Neural crest cell (in vitro differentiated cells): ENCODE data around the gene NFIB. TPM values are rescaled to one million over a fixed set of nuclear protein-coding genes. Genes with fewer than 3 reads are reported as not detected.

Experiments used
- DNase-seq: peaks from one replicate; pipeline ENCODE4 v3.0.0; 2021; ENCODE audit warnings: low read depth, mixed read lengths, low spot score
- H3K27ac Mint-ChIP-seq: one replicate; pipeline ENCODE4 v1.8.0; 2021; ENCODE audit warnings: mild to moderate bottlenecking, mixed read lengths; ENCODE audit not compliant: unreplicated experiment
- H3K27me3 Mint-ChIP-seq: 2 replicates; pipeline ENCODE4 v1.8.0; 2021; ENCODE audit warnings: low read depth, mild to moderate bottlenecking, mixed read lengths
- H3K36me3 Mint-ChIP-seq: 2 replicates; pipeline ENCODE4 v1.8.0; 2021; ENCODE audit warnings: low read depth, mild to moderate bottlenecking, mixed read lengths
- H3K4me1 Mint-ChIP-seq: 2 replicates; pipeline ENCODE4 v1.8.0; 2021; ENCODE audit warnings: mixed read lengths
- H3K4me3 Mint-ChIP-seq: one replicate; pipeline ENCODE4 v1.8.0; 2021; ENCODE audit warnings: mild to moderate bottlenecking, mixed read lengths
- H3K9me3 Mint-ChIP-seq: 2 replicates; pipeline ENCODE4 v1.8.0; 2021; ENCODE audit warnings: mixed read lengths
- total RNA-seq: library from RNA; stranded (reverse); gene quantifications from 2 replicates; pipeline ENCODE4 v1.2.1, GENCODE V29; 2021
- TF ChIP-seq, protein P1 (sequence below): fragments of 200-600 bp; sonication (generic); conservative IDR thresholded peaks from 2 replicates; pipeline ENCODE4 v1.5.0; 2021; ENCODE audit warnings: antibody characterized with exemption, mild to moderate bottlenecking

NFIB gene
- total RNA-seq, 1 donor from 2014 or later: 3.7 TPM

DNA sequence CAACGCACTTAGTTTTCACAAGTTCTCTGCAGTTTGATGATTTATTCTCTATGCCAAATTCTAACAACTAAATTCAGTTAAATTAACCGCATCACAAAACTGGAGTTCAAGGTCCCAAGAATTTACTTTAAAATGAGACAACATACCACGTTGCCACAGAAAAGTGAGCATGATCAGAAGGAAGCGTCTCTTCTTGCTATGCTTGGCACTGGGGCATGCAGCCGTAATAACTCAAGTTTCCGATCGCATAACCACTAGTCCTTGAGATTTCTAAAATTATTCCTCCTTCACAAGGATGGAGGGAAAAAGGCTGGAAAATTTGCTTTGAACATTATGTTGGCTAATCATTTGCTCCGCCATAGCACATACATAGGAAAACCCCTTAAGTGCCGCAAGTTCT, 13.9 kb downstream of the NFIB start:
- Mint-ChIP-seq H3K9me3 (no peaks in the 10 kb centered on the region), H3K27ac (no peak overlapping the region), H3K4me1 (peaks cover 9% of the 10 kb centered on the region), H3K27me3 (peaks cover 43% of the 10 kb centered on the region), H3K36me3 (no peaks in the 10 kb centered on the region), H3K4me3 (no peak overlapping the region)
- DNase-seq: no peak
- TF ChIP-seq, protein P1, sequence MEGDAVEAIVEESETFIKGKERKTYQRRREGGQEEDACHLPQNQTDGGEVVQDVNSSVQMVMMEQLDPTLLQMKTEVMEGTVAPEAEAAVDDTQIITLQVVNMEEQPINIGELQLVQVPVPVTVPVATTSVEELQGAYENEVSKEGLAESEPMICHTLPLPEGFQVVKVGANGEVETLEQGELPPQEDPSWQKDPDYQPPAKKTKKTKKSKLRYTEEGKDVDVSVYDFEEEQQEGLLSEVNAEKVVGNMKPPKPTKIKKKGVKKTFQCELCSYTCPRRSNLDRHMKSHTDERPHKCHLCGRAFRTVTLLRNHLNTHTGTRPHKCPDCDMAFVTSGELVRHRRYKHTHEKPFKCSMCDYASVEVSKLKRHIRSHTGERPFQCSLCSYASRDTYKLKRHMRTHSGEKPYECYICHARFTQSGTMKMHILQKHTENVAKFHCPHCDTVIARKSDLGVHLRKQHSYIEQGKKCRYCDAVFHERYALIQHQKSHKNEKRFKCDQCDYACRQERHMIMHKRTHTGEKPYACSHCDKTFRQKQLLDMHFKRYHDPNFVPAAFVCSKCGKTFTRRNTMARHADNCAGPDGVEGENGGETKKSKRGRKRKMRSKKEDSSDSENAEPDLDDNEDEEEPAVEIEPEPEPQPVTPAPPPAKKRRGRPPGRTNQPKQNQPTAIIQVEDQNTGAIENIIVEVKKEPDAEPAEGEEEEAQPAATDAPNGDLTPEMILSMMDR: no peak

DNA sequence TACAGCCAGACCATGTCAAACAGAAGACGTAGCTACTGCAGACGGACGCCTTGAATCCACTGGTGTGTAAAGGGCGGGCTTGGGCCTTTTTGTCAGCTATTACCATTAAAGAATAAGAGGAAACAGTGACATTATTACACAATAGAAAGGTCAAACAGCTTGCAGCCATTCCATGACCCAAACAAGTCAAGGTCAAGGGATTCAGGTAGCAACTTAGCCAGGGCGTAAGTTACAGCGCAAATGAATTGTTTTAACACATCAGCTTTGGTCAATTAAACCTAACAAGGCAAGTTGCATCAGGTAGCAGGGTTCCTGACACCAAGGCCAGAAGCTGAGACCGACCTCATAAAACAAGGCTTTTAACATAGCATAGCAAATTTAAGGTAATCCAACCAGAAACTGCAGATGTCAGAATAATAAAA, 15.3 kb downstream of the NFIB start:
- DNase-seq: no peak
- no peak overlapping the region for H3K27ac Mint-ChIP-seq
- H3K9me3 Mint-ChIP-seq: no peaks in the 10 kb centered on the region
- TF ChIP-seq, protein P1: no peak
- no peak overlapping the region for H3K4me3 Mint-ChIP-seq
- H3K27me3 Mint-ChIP-seq: peaks cover 42% of the 10 kb centered on the region
- H3K36me3 Mint-ChIP-seq: no peaks in the 10 kb centered on the region
- peaks cover 9% of the 10 kb centered on the region for H3K4me1 Mint-ChIP-seq

DNA sequence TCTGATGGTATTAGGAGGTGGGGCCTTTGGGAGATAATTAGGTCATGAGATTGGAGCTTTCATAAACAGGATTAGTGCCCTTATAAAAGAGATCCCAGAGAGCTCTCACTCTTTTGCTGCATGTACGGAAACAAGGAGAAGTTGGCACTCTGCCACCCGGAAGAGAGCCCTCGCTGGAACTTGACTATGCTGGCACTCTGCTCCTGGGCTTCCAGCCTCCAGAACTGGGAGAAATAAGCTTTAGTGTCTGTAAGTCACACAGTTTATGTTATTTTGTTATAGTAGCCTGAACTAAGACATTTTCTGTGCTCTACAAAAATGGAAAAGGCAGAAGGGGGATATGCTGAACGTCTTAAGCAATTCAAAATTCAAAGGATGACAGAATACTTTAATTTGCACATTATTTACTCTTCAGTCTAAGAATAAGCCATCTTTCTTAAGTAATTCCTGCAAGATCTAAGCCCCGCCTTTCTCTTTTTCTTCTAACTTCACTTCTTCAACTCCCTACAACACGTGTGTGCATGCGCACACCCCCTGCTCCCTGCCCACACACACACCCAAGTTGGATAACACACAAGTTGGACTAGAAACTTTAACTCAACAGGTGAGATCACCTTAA, 17.3 kb downstream of the NFIB start:
- TF ChIP-seq, protein P1: no peak
- Mint-ChIP-seq H3K27me3 (peaks cover 31% of the 10 kb centered on the region), H3K4me1 (peaks cover 9% of the 10 kb centered on the region), H3K9me3 (no peaks in the 10 kb centered on the region), H3K27ac (no peak overlapping the region), H3K4me3 (no peak overlapping the region), H3K36me3 (no peaks in the 10 kb centered on the region)
- no peak for DNase-seq

- Mint-ChIP-seq H3K4me1 (peaks cover 9% of the 10 kb centered on the region), H3K4me3 (no peak overlapping the region), H3K36me3 (no peaks in the 10 kb centered on the region), H3K9me3 (no peaks in the 10 kb centered on the region), H3K27me3 (peaks cover 15% of the 10 kb centered on the region), H3K27ac (no peak overlapping the region)
- no peak for DNase-seq
- TF ChIP-seq, protein P1: no peak
Measured at GRCh38 chr9:14294659-14295058, 19.3 kb downstream of the NFIB start.

DNA sequence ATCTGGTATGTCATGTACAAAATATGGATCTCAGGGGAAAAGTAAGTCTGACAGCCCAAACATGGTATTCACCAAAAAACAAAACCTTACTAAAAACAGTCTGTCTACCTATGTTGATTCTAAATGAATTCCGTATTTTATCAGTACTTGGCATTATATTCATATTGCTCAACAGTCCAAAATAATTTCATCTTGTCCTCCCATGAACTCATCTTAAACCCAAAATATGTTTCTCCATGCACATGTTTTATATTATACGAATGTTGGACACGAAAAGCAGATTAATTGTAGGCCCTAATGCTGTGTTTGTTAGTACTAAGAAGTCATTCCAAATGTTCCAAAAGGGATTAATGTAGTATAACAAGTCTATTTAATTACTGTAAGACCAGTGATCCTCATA, 20.1 kb downstream of the NFIB start:
- H3K27me3 Mint-ChIP-seq: peaks cover 14% of the 10 kb centered on the region
- no peaks in the 10 kb centered on the region for H3K9me3 Mint-ChIP-seq
- H3K4me3 Mint-ChIP-seq: no peak overlapping the region
- no peak for DNase-seq
- TF ChIP-seq, protein P1: no peak
- H3K4me1 Mint-ChIP-seq: peaks cover 7% of the 10 kb centered on the region
- no peaks in the 10 kb centered on the region for H3K36me3 Mint-ChIP-seq
- no peak overlapping the region for H3K27ac Mint-ChIP-seq
